GM19463 (cell line): Measurements from ENCODE around the gene TMEM125.

Experiments used
- ATAC-seq: cut with Tn5 transposase; IDR thresholded peaks from one replicate; pipeline ENCODE4 v1.9.1; 2021; ENCODE audit warnings: mild to moderate bottlenecking, moderate library complexity; ENCODE audit not compliant: unreplicated experiment

Gene TMEM125

DNA sequence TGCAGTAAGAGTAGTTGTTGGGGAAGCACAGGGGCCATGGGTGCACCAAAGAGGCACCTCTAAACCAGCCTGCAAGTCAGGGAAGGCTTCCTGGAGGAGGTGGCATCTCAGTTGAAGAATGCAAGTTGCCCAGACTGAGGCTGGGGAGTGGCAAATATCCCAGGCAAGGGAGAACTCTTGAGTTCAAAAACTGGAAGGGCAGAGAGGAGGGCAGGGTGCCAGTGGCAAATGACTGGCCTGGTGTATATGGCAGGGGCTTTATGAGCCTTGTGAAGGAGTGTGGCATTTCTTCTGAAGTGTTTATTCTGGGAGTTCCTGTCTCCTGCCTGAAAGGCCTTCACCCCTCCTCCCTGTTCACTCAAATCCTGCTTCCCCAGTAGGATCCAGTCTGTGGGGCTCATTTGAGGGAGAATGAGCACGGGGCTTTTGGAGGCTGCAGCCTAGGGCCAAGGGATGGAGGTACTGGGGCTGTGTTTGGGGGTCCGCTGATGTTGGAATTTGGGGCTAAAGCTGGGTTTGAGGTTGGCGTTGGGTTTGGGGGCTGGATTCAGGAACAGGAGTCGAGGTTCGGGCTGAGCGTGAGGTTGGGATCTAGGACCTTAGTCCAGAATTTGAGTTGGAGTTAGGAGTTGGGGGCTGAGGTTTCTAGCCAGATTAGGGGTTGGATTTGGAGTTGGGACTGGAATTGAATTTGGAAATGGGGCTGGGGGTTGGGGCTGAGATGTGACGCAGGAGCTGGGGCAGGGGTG is at the start of gene TMEM125:
Gene TMEM125, plus strand, starts transcription at position 357 of the 749 bp plus-strand sequence. CDS start 2,740 bp downstream, outside the sequence.
- no peak for ATAC-seq

DNA sequence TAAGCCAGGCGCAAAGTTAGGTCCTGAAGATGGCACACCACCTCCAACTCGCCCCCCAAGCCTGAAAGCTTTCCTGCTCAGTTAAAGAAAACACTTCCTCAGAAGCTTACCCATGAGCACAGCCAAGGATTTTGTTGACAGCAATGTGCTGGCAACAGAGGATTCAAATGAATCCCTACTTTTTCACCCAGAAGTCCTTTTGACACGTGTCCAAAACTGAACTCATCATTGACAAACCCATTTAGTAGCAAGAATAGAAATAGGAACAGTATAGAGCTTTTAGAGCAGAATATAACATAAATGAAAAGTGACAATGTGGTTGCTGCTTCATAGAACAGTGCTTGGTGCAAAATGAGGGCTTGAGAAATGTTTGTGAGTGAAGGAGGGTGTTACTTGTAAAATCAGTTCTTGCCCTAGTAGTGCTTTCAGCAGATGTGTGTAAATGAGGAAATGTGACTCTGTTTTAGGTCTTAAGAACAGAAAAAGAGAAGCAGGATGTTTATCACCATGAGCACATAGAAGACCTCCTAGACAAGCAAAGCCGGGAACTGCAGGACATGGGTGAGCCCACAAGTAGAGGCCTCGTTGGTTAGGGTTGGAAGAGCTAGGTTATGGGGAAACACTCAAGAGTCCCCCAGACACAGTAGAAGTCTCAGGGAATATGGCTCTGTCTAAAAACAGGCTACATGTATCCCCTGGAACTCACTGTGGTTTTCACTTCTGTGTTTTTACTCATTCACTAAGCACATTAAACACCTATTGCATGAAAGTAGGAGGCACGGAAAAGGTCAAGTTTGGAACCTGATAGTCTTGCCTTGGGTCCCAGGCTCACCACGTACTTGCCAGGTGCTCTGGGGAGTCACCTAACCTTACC is 48.6 kb upstream of the TMEM125 start:
- ATAC-seq, result peak; percentile 67

GRCh38 chr1:43221797-43222196 is 48.0 kb upstream of the TMEM125 start:
- ATAC-seq, result no peak

DNA sequence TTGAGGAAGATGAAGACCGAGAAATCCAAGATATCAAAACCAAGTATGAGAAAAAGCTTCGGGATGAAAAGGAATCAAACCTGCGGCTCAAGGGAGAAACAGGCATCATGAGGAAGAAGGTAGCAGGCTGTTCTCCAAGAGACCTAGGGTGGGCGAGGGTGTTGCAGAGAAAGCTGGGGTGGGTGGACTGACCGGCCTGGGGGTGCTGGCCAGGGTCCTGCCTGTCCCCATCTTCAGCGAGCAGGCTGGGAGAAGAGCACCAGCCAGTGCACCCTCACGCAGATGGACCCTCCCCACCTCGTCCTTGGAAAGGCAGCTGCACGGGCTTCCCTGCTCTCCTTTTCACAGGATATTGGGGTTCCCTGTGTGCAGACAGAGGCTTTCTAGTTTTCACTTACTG is 46.9 kb upstream of the TMEM125 start:
- no peak for ATAC-seq

GRCh38 chr1:43225168-43225567 is 44.6 kb upstream of the TMEM125 start:
- no peak for ATAC-seq

DNA sequence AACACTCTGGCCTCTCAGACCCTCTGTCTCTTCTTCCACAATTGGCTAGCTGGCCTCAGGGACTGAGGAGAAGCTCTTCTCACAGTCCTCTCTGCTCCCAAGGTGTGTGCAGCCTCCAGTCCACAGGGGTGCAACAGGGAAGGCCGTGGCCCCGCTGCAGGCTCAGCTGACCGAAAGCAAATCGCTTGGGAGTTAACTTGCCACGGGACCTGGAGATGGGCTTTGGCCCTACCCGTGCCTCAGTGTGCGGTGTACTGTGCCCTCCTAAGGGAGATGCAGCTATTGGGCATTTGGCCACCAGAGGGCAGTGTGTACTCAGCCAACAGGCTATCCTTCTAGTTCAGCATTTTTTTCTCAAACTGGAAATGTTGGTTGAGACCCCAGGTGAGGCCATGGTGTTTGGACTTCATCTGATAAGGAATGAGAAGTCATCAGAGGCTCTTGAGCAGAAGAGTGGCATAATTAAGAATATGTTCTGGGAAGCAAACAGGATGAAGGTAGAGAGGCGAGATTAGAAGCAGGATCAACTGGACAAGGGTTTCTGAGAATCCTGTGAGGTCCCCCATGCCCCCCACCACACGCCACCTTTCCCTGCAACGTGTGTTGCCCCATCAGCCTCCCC is 42.5 kb upstream of the TMEM125 start:
- ATAC-seq, result peak; percentile 50

GRCh38 chr1:43229826-43230780 is 39.7 kb upstream of the TMEM125 start:
- ATAC-seq, result no peak

DNA sequence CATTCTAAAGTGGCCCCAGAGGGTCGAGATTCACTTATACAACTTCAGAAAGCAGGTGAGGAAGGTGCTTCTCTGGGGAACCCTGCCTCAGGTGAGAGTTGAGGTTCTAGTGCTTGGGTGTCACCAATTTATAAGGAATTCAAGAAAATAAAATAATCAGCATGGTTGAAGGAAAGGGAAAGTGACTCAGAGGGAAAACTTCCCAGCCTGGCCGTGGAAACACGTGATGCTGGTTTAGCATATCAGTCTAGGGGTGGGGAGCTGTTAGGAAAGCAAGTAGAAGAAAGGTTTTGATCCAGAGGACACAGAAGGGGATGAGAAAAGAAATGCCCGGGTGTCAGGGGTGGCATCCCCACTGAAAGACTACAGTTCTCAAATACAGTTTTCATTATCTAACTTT is 37.7 kb upstream of the TMEM125 start:
- ATAC-seq, result no peak

DNA sequence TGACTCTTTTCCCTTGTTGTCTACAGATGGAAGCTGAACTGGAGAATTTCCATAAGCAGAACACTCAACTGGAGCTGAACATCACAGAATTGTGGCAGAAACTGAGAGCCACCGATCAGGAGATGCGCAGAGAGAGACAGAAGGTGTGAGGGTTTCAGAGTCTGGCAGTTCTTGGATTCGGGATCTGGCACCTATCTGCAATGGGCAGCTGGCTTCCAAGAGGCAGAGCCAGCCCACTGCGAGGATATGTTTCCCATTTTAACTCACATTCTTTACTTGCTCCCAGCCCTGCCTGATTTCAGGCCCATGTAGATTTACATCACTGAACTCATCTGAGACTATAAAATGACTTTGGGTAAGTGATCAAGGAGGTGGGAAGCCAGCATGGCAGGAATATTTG is 37.3 kb upstream of the TMEM125 start:
- no peak for ATAC-seq

- no peak for ATAC-seq
Observed at GRCh38 chr1:43233631-43234030, 36.2 kb upstream of the TMEM125 start.

DNA sequence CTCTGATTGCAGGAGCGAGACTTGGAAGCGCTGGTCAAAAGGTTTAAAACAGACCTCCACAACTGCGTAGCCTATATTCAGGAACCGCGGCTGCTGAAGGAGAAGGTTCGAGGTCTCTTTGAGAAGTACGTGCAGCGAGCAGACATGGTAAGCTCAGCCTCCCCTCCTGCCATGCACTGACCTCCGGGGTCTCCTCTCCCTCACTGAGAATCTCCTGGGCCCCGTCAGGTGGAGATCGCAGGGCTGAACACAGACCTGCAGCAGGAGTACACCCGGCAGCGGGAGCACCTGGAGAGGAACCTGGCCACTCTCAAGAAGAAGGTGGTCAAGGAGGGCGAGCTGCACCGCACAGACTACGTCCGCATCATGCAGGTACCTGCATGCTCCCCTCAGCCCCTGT is 35.5 kb upstream of the TMEM125 start:
- no peak for ATAC-seq

DNA sequence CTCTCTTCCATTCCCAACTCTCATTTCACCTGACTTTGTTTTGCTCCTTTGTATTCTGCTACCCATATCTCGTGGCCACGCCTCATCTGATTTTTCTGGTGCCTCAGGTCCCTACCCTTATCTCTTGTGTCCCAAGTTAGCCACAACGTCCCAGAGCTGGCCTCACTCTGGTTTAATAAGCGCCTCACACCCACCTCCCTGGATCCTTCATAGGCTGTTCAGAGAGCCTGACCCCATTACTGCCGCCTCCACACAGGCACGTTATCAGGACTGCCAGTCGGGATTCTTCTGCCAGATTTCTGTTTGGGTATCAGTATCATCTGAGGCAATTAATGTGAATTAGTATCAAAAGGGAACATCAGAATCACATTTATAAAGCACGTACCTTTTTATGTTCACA is 34.7 kb upstream of the TMEM125 start:
- ATAC-seq, result no peak

DNA sequence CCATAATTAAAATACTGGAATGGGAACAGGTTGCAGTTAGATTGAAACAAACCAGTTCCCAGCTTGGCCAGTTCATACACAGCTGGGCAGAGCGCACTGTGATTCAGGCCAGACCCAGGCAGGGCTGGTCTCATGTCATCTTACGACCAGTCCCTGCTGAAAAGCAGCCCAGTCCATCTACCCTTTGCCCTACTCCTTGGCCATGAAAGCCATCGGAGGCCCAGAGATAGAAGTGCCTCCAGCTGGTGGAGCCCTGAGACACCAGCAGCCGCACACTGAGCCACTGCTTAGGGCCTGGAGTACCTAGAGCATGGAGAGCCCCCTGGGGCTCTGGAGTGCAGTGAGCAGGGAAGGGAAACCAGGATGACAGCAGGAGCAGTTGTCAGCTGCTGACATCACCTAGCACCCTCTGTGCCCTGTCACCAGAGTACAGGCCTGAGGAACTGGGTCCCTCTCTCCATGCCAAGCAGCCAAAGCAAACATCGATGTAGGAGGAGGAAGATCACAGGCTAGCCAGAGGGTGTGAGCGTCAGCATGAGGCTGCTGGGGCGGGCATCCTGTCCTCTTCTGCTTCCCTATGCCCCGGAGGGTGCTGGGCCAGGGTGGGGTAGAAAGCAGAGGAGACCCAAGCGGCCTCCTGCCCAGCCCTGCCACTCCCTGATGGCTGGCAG is 34.2 kb upstream of the TMEM125 start:
- no peak for ATAC-seq

DNA sequence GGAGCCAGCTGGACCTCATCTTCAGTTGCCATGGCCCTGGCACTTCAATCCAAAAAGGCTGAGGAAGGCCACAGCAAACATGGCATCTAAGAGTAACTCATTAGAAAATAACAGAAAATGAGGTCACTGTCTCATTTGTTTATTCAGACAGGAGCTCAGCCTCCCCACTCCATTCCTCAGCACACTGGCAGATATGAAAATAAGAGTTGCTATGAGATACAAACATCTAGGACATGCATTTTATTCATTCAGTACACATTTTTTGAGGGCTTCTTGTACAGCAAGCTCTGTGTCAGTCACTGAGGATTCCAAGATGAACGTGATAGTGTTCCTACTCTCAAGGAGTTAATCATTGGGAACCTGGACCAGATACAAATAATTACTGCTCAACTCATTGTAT is 32.7 kb upstream of the TMEM125 start:
- no peak for ATAC-seq

DNA sequence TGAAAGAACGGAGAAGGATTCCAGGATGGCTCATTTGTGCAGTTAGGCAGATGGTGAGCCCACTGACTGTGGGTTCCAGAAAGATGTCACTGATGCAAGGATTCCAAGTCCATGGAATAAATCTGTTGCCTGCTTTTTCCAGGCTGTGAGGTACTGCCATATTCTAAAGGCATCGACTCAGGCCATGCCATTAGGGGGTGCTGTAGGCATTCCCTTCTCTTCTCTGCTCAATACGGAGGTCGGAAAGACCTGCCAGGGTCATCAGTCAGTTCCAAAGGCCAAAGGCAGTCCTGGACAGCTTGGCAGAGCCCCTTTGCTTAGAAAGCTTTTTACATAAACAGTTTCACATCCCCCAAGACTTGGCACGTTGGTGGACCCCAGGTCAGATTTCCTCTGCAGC is 31.7 kb upstream of the TMEM125 start:
- ATAC-seq, result no peak

- ATAC-seq, result no peak
Observed at GRCh38 chr1:43238991-43239469, 30.8 kb upstream of the TMEM125 start.

GRCh38 chr1:43239484-43239883 is 30.3 kb upstream of the TMEM125 start:
- ATAC-seq, result peak; percentile 81

DNA sequence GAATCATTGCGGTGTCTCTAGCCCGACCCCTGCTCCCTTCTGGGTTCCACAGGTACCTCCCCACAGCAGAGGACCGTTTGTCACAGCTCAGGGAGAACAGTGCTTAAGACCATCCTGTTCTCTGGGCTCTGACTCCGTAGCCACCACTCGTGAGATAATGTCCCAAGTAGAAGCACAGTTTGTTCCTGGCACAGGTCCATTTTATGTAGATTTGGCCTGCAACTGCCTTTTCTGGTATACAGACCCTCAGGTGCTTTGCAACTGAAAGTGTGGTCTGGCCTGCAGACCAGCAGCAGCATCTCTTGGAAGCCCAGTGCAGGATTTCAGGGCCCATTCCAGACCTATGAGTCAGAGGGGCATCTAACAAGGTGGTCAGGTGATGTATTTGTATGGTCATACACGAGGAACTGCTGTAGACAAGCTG is 28.4 kb upstream of the TMEM125 start:
- ATAC-seq, result no peak

DNA sequence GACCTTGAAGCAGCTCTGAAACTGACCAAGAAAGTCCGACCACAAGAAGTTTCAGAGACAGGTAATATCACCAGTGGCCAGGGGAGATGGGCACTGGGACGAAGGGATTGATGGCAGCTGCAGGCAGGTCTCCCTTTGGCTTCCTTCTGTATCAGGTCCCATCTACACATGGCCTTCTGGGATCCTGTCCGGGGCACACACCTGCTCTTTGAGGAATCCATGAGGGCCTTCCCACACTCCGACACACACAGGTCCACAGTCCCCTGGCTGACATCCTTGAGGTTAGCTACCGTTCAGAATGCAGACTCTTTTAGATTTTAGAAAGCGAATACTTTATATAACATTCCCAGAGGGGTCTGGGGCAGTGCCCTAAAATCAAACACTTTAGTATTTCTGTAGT is 26.5 kb upstream of the TMEM125 start:
- no peak for ATAC-seq
